AG04450 (cell line): Measurements from ENCODE around the gene PRKCH. TPM values are rescaled to one million over a fixed set of nuclear protein-coding genes. Genes with fewer than 3 reads are reported as not detected.

Experiments used
- CTCF ChIA-PET: fragments of 300-600, 350-600 bp; formaldehyde crosslinking; extraction: SDS; loops from one replicate; lab custom pipeline; 2022; ENCODE audit warnings: antibody characterized with exemption, inconsistent platforms; lab: Charles Lee
- POLR2A ChIA-PET: fragments of 350-600 bp; formaldehyde crosslinking; extraction: SDS; loops from one replicate; lab custom pipeline; 2021; ENCODE audit warnings: antibody characterized with exemption, inconsistent platforms; lab: Yijun Ruan, JAX
- DNase-seq: peaks from one replicate; pipeline ENCODE4 v3.0.0-alpha.2; 2011; ENCODE audit warnings: low read depth, low spot score
- H3K27ac ChIP-seq: one replicate; pipeline ENCODE4 v1.5.1; 2012; ENCODE audit warnings: low read depth, low read length, control low read depth
- H3K27me3 ChIP-seq: one replicate; pipeline ENCODE4 v1.6.0; 2012; ENCODE audit warnings: low read length; ENCODE audit not compliant: control insufficient read depth, insufficient read depth
- H3K4me3 ChIP-seq: 2 replicates; pipeline ENCODE4 v1.5.1; 2011; ENCODE audit warnings: mild to moderate bottlenecking, low read depth, low read length, control low read depth
- H3K9me3 ChIP-seq: 2 replicates; pipeline ENCODE4 v1.5.1; 2012; ENCODE audit warnings: low read length; ENCODE audit not compliant: control insufficient read depth, insufficient read depth
- CTCF ChIP-seq: IDR thresholded peaks from 2 replicates; pipeline ENCODE4 v1.5.1; 2011; ENCODE audit warnings: low read depth, low read length, control low read depth, inconsistent platforms
- polyA plus RNA-seq: library from polyadenylated mRNA; depleted of rRNA; stranded (reverse); fragments of >200 nt; gene quantifications from 2 replicates; pipeline ENCODE4 v1.2.3, GENCODE V29; 2011

Gene PRKCH
- polyA plus RNA-seq, 1 experiment, result 1.6 TPM

- ChIA-PET CTCF (no interaction called here), POLR2A (no interaction called here)
- no peak overlapping the region for H3K4me3 ChIP-seq
- DNase-seq, result no peak
- H3K27ac ChIP-seq, result no peak overlapping the region
- H3K9me3 ChIP-seq, result peaks cover 8% of the 10 kb centered on the region; the same call in 1 of the 2 replicates
- peaks cover 3% of the 10 kb centered on the region for H3K27me3 ChIP-seq
- no peak for TF ChIP-seq CTCF
Measured at GRCh38 chr14:61372842-61373555, 51.6 kb downstream of the PRKCH start.

- peaks cover 8% of the 10 kb centered on the region; the same call in 1 of the 2 replicates for H3K9me3 ChIP-seq
- no peak for DNase-seq
- peaks cover 4% of the 10 kb centered on the region for H3K27me3 ChIP-seq
- TF ChIP-seq CTCF, result no peak
- no peak overlapping the region for H3K4me3 ChIP-seq
- POLR2A ChIA-PET, result no interaction called here
- H3K27ac ChIP-seq, result no peak overlapping the region
- CTCF ChIA-PET, result no interaction called here
Measured at GRCh38 chr14:61374284-61374683, 52.9 kb downstream of the PRKCH start.

- Histone ChIP-seq H3K27me3 (peaks cover 4% of the 10 kb centered on the region), H3K27ac (no peak overlapping the region), H3K9me3 (peaks cover 8% of the 10 kb centered on the region; the same call in 1 of the 2 replicates), H3K4me3 (no peak overlapping the region)
- ChIA-PET POLR2A (no interaction called here), CTCF (no interaction called here)
- DNase-seq, result no peak
- no peak for TF ChIP-seq CTCF
Measured at GRCh38 chr14:61375218-61375617, 53.8 kb downstream of the PRKCH start.

- CTCF ChIA-PET, result no interaction called here
- no peak overlapping the region for H3K27ac ChIP-seq
- TF ChIP-seq CTCF, result no peak
- no peak overlapping the region for H3K4me3 ChIP-seq
- peaks cover 3% of the 10 kb centered on the region for H3K27me3 ChIP-seq
- H3K9me3 ChIP-seq, result peaks cover 8% of the 10 kb centered on the region; the same call in 1 of the 2 replicates
- no peak for DNase-seq
- POLR2A ChIA-PET, result no interaction called here
Measured at GRCh38 chr14:61376314-61376713, 54.9 kb downstream of the PRKCH start.

GRCh38 chr14:61377749-61378148, 56.4 kb downstream of the PRKCH start:
- TF ChIP-seq CTCF, result no peak
- DNase-seq, result no peak
- Histone ChIP-seq H3K9me3 (peaks cover 8% of the 10 kb centered on the region; the same call in 1 of the 2 replicates), H3K27ac (no peak overlapping the region), H3K27me3 (peaks cover 5% of the 10 kb centered on the region), H3K4me3 (no peak overlapping the region)
- ChIA-PET POLR2A (no interaction called here), CTCF (no interaction called here)
